HepG2 (cell line): ENCODE results near the gene JAG1. TPM values are rescaled to one million over a fixed set of nuclear protein-coding genes. Genes with fewer than 3 reads are reported as not detected.

Experiments
- ARID5B ChIP-seq: IDR thresholded peaks from 2 replicates; pipeline ENCODE4 v1.4.0; 2020; ENCODE audit warnings: mild to moderate bottlenecking, missing genetic modification reagents
- ATF5 ChIP-seq: sonication (generic); formaldehyde crosslinking; IDR thresholded peaks from 2 replicates; pipeline ENCODE4 v1.4.0; 2020; ENCODE audit warnings: mild to moderate bottlenecking, low read depth, missing genetic modification reagents
- ATM ChIP-seq: fragments of 450-650 bp; IDR thresholded peaks from 2 replicates; pipeline ENCODE4 v1.7.1; 2017; ENCODE audit warnings: mild to moderate bottlenecking, borderline replicate concordance
- FOXJ3 ChIP-seq: sonication (generic); formaldehyde crosslinking; IDR thresholded peaks from 2 replicates; pipeline ENCODE4 v1.4.0; 2020; ENCODE audit warnings: missing genetic modification reagents, mild to moderate bottlenecking, borderline replicate concordance
- GLI4 ChIP-seq: sonication (generic); formaldehyde crosslinking; IDR thresholded peaks from 2 replicates; pipeline ENCODE4 v1.5.1; 2020; ENCODE audit warnings: missing genetic modification reagents, mild to moderate bottlenecking, moderate library complexity, borderline replicate concordance
- NFYC ChIP-seq: IDR thresholded peaks from 2 replicates; pipeline ENCODE4 v1.6.1; 2016; ENCODE audit warnings: missing genetic modification reagents, missing compliant biosample characterization
- NPAS2 ChIP-seq: sonication (generic); formaldehyde crosslinking; IDR thresholded peaks from 2 replicates; pipeline ENCODE4 v1.8.0; 2022; ENCODE audit warnings: mild to moderate bottlenecking, missing genetic modification reagents, borderline replicate concordance
- PHB2 ChIP-seq: fragments of 450-650 bp; IDR thresholded peaks from 2 replicates; pipeline ENCODE4 v1.6.1; 2018; ENCODE audit not compliant: partially characterized antibody
- PHF21A ChIP-seq: sonication (generic); formaldehyde crosslinking; IDR thresholded peaks from 2 replicates; pipeline ENCODE4 v1.5.0; 2020; ENCODE audit warnings: mild to moderate bottlenecking, missing genetic modification reagents
- PHF5A ChIP-seq: IDR thresholded peaks from one replicate; pipeline ENCODE4 v1.6.1; 2018; ENCODE audit warnings: low read depth, missing genetic modification reagents; ENCODE audit not compliant: unreplicated experiment
- PPARG ChIP-seq: conservative IDR thresholded peaks from 2 replicates; pipeline ENCODE4 v1.6.1; 2016; ENCODE audit warnings: missing biosample characterization, missing genetic modification reagents
- SKI ChIP-seq: fragments of 450-650 bp; IDR thresholded peaks from one replicate; pipeline ENCODE4 v1.6.1; 2018; ENCODE audit warnings: mild to moderate bottlenecking; ENCODE audit not compliant: partially characterized antibody
- ZBTB26 ChIP-seq: IDR thresholded peaks from 2 replicates; pipeline ENCODE4 v1.6.1; 2016; ENCODE audit warnings: missing compliant biosample characterization, missing genetic modification reagents, borderline replicate concordance
- ZFP91 ChIP-seq: sonication (generic); formaldehyde crosslinking; IDR thresholded peaks from 2 replicates; pipeline ENCODE4 v1.9.0; 2022; ENCODE audit warnings: missing genetic modification reagents, mild to moderate bottlenecking, borderline replicate concordance
- ZNF274 ChIP-seq: sonication (generic); formaldehyde crosslinking; IDR thresholded peaks from 2 replicates; pipeline ENCODE4 v1.5.1; 2020; ENCODE audit warnings: mild to moderate bottlenecking, missing genetic modification reagents
- ZNF30 ChIP-seq: sonication (generic); formaldehyde crosslinking; IDR thresholded peaks from 2 replicates; pipeline ENCODE4 v1.5.0; 2020; ENCODE audit warnings: mild to moderate bottlenecking, missing genetic modification reagents
- ZNF414 ChIP-seq: sonication (generic); formaldehyde crosslinking; IDR thresholded peaks from 2 replicates; pipeline ENCODE4 v1.5.0; 2020; ENCODE audit warnings: missing genetic modification reagents
- ZNF691 ChIP-seq: sonication (generic); formaldehyde crosslinking; IDR thresholded peaks from 2 replicates; pipeline ENCODE4 v1.4.0; 2020; ENCODE audit warnings: missing genetic modification reagents, low read depth, mild to moderate bottlenecking, borderline replicate concordance
- ZNF703 ChIP-seq: sonication (generic); formaldehyde crosslinking; IDR thresholded peaks from 2 replicates; pipeline ENCODE4 v1.5.1; 2020; ENCODE audit warnings: missing genetic modification reagents, mild to moderate bottlenecking, moderate library complexity, borderline replicate concordance
- ZNF841 ChIP-seq: sonication (generic); formaldehyde crosslinking; IDR thresholded peaks from 2 replicates; pipeline ENCODE4 v1.8.1; 2023; ENCODE audit warnings: missing genetic modification reagents, borderline replicate concordance
- polyA plus RNA-seq, 8 experiments: library from polyadenylated mRNA; depleted of rRNA in 3 of 8; stranded (reverse) in 7 of 8; unstranded in 1 of 8; fragments of >200 nt; fragmentation: Illumina TruSeq in 4 of 8; extraction: Trizol in 4 of 8; gene quantifications; 2 replicates each; pipeline versions ENCODE4 v1.2.1 to v1.2.3, GENCODE V29; 2011 to 2016; ENCODE audit warnings: low read depth in 4 of 8, missing spikeins in 1 of 8, mixed read lengths in 1 of 8; ENCODE audit not compliant: insufficient read depth in 1 of 8
- total RNA-seq, 5 experiments: library from RNA; depleted of rRNA; stranded (reverse); fragments of >200 nt; fragmentation: Illumina TruSeq; extraction: Trizol; gene quantifications; 2 replicates each; pipeline ENCODE4 v1.2.3, GENCODE V29; 2016; ENCODE audit warnings: low read depth in 1 of 5

JAG1 gene
- total and polyA plus RNA-seq, 2 of the 13 experiments (the other 11 are each of a cell fraction or from before 2014, with no cell fraction given): 47.1 to 56.3 TPM

GRCh38 chr20:10708351-10709185 lies 34.8 kb upstream of the JAG1 start (continued):
- TF ChIP-seq ARID5B (CRISPR knock-in tag) (peak; percentile 100), ZNF274 (CRISPR knock-in tag) (no peak), PHF5A (CRISPR knock-in tag) (peak; percentile 99), ZBTB26 (CRISPR knock-in tag) (0 out of 2 replicates have a peak, but pooled peaks have one; percentile 18), ZNF841 (CRISPR knock-in tag) (no peak), ZNF703 (CRISPR knock-in tag) (no peak), ZNF414 (CRISPR knock-in tag) (peak; percentile 87; the same call in 1 of the 2 replicates), GLI4 (no peak), ZFP91 (CRISPR knock-in tag) (no peak), NPAS2 (no peak), PPARG (peak; percentile 100), ZNF691 (CRISPR knock-in tag) (no peak), ATM (no peak), SKI (peak; percentile 94), PHB2 (no peak), NFYC (CRISPR knock-in tag) (no peak), PHF21A (CRISPR knock-in tag) (peak; percentile 85), ZNF30 (CRISPR knock-in tag) (no peak), ATF5 (no peak), FOXJ3 (CRISPR knock-in tag) (peak; percentile 95)
